ENCODE measurements around the gene F10. TPM values are rescaled to one million over a fixed set of nuclear protein-coding genes. Genes with fewer than 3 reads are reported as not detected.
A peak's percentile ranks its signal among the peaks of the same experiment; 100 is the strongest.
"Not testable (repeated sequence)": the region's sequence is repeated elsewhere in the genome, so short reads cannot be mapped to it uniquely, and the experiment has no call there.

F10 gene
- total RNA-seq, 1 donor from 2014 or later = not detected

DNA sequence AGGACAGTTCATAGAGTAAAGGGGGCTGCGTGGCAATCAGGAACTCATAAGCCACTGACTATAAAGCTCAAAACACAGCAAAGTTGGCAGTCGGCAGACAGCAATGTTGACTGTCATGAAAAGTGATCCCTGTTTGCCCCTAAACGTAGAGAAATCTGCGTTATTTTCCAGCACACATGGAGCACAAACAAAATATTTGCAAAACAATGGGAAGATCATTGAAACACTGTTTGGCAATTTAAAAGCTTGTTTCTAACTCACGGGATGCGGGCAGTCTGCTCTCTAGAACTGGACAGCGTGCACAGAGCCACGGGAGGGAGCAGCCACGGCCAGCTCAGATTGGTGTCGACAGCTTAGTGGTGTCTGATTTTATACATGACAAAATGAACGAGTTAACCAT is 23.5 kb upstream of the F10 start:
- no peaks in the 10 kb centered on the region for H3K9me3 Mint-ChIP-seq
- H3K27me3 Mint-ChIP-seq (ENCODE audit: insufficient read depth) = peaks cover 6% of the 10 kb centered on the region
- no peaks in the 10 kb centered on the region for H3K36me3 Mint-ChIP-seq (ENCODE audit: low read depth)
- intact Hi-C loops (cut with micrococcal nuclease) = no loop called here
- H3K27ac Mint-ChIP-seq = no peak overlapping the region
- no peak overlapping the region for H3K4me3 Mint-ChIP-seq
- no peaks in the 10 kb centered on the region for H3K4me1 Mint-ChIP-seq (ENCODE audit: low read depth)
- no peak for DNase-seq (ENCODE audit: low spot score)

GRCh38 chr13:113102302-113102701 is 20.3 kb upstream of the F10 start:
- DNase-seq (ENCODE audit: low spot score); H3K27ac Mint-ChIP-seq; intact Hi-C loops (cut with micrococcal nuclease); H3K27me3 Mint-ChIP-seq (ENCODE audit: insufficient read depth); H3K9me3 Mint-ChIP-seq; H3K4me3 Mint-ChIP-seq; H3K4me1 Mint-ChIP-seq (ENCODE audit: low read depth); H3K36me3 Mint-ChIP-seq (ENCODE audit: low read depth): not testable (repeated sequence)

DNA sequence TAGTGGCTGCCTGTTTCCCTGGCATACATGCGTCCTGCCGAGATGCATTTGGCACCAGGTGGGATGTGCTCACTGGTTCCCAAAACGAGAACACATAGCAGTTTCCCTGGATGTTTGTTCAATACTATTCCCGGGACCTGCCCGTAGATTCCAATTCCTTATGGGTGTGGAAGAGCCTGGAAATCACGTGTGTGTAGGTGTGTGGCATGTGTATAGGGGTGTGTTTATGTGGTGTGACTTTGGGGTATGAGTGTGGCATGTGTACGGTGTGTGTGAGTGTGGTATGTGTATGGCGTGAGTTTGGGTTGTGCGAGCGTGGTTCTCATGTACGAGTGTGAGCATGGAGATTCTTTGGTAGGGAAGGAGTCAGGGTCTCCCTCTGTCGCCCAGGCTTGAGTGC is 19.9 kb upstream of the F10 start:
- no peaks in the 10 kb centered on the region for H3K9me3 Mint-ChIP-seq
- H3K27ac Mint-ChIP-seq = no peak overlapping the region
- H3K4me1 Mint-ChIP-seq (ENCODE audit: low read depth) = no peaks in the 10 kb centered on the region
- peaks cover 5% of the 10 kb centered on the region for H3K27me3 Mint-ChIP-seq (ENCODE audit: insufficient read depth)
- intact Hi-C loops (cut with micrococcal nuclease) = no loop called here
- no peaks in the 10 kb centered on the region for H3K36me3 Mint-ChIP-seq (ENCODE audit: low read depth)
- no peak overlapping the region for H3K4me3 Mint-ChIP-seq
- no peak for DNase-seq (ENCODE audit: low spot score)

GRCh38 chr13:113103646-113104045 is 19.0 kb upstream of the F10 start:
- H3K36me3 Mint-ChIP-seq (ENCODE audit: low read depth) = no peaks in the 10 kb centered on the region
- no peaks in the 10 kb centered on the region for H3K4me1 Mint-ChIP-seq (ENCODE audit: low read depth)
- H3K9me3 Mint-ChIP-seq = no peaks in the 10 kb centered on the region
- H3K27me3 Mint-ChIP-seq (ENCODE audit: insufficient read depth) = peaks cover 5% of the 10 kb centered on the region
- intact Hi-C loops (cut with micrococcal nuclease) = no loop called here
- H3K4me3 Mint-ChIP-seq = no peak overlapping the region
- H3K27ac Mint-ChIP-seq = no peak overlapping the region
- DNase-seq (ENCODE audit: low spot score) = no peak

DNA sequence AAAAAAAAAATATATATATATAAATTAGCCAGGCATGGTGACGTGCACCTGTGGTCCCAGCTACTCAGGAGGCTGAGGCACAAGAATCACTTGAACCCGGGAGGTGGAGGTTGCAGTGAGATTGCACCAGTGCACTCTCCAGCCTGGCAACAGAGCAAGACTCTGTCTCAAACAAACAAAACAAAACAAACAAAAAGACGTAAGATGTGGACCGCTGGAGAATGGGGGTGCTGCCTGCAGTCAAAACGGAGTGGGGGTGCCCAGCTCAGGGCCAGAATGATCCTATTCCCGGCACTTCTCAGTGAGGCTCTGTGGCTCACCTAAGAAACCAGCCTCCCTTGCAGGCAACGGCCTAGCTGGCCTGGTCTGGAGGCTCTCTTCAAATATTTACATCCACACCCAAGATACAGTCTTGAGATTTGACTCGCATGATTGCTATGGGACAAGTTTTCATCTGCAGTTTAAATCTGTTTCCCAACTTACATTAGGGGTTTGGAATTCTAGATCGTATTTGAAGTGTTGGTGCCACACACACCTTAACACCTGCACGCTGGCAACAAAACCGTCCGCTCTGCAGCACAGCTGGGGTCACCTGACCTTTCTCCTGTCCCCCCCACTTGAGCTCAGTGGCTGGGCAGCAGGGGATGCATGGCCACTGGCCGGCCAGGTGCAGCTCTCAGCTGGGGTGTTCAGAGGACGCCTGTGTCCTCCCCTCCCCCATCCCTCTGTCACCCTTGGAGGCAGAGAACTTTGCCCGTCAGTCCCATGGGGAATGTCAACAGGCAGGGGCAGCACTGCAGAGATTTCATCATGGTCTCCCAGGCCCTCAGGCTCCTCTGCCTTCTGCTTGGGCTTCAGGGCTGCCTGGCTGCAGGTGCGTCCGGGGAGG is 17.3 kb upstream of the F10 start, which contains the start of gene F7:
Gene F7 (plus strand): TSS at position 760 of the 889 bp plus-strand sequence. CDS start 51 bp downstream, at position 811.
- no peak within 1 kb of the TSS for H3K27ac Mint-ChIP-seq
- H3K36me3 Mint-ChIP-seq (ENCODE audit: low read depth) = no peaks in the 10 kb centered on the region
- peaks cover 1% of the 10 kb centered on the region for H3K27me3 Mint-ChIP-seq (ENCODE audit: insufficient read depth)
- intact Hi-C loops (cut with micrococcal nuclease) = no loop called here
- H3K4me1 Mint-ChIP-seq (ENCODE audit: low read depth) = no peaks in the 10 kb centered on the region
- H3K9me3 Mint-ChIP-seq = no peaks in the 10 kb centered on the region
- no peak within 1 kb of the TSS for H3K4me3 Mint-ChIP-seq
- no peak for DNase-seq (ENCODE audit: low spot score)

GRCh38 chr13:113105921-113106452 is 16.6 kb upstream of the F10 start:
- H3K27ac Mint-ChIP-seq = no peak overlapping the region
- intact Hi-C loops (cut with micrococcal nuclease) = no loop called here
- no peaks in the 10 kb centered on the region for H3K27me3 Mint-ChIP-seq (ENCODE audit: insufficient read depth)
- H3K36me3 Mint-ChIP-seq (ENCODE audit: low read depth) = no peaks in the 10 kb centered on the region
- H3K9me3 Mint-ChIP-seq = no peaks in the 10 kb centered on the region
- DNase-seq (ENCODE audit: low spot score) = no peak
- H3K4me1 Mint-ChIP-seq (ENCODE audit: low read depth) = no peaks in the 10 kb centered on the region
- H3K4me3 Mint-ChIP-seq = no peak overlapping the region

GRCh38 chr13:113106711-113107351 is 15.8 kb upstream of the F10 start:
- H3K9me3 Mint-ChIP-seq = no peaks in the 10 kb centered on the region
- H3K4me3 Mint-ChIP-seq = no peak overlapping the region
- H3K36me3 Mint-ChIP-seq (ENCODE audit: low read depth) = no peaks in the 10 kb centered on the region
- H3K27me3 Mint-ChIP-seq (ENCODE audit: insufficient read depth) = no peaks in the 10 kb centered on the region
- H3K27ac Mint-ChIP-seq = peak overlapping the region; percentile 34
- H3K4me1 Mint-ChIP-seq (ENCODE audit: low read depth) = no peaks in the 10 kb centered on the region
- DNase-seq (ENCODE audit: low spot score) = no peak
- intact Hi-C loops (cut with micrococcal nuclease) = no loop called here

DNA sequence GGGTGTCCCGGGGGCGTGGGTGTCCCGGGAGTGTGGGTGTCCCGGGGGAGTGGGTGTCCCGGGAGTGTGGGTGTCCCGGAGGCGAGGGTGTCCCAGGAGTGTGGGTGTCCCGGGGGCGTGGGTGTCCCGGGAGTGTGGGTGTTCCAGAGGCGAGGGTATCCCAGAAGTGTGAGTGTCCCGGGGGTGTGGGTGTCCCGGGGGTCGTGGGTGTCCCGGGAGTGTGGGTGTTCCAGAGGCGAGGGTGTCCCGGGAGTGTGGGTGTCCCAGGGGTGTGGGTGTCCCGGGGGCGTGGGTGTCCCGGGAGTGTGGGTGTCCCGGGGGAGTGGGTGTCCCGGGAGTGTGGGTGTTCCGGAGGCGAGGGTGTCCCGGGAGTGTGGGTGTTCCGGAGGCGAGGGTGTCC is 14.1 kb upstream of the F10 start:
- H3K4me3 Mint-ChIP-seq; H3K27me3 Mint-ChIP-seq (ENCODE audit: insufficient read depth); H3K36me3 Mint-ChIP-seq (ENCODE audit: low read depth); H3K27ac Mint-ChIP-seq; H3K9me3 Mint-ChIP-seq; H3K4me1 Mint-ChIP-seq (ENCODE audit: low read depth); DNase-seq (ENCODE audit: low spot score); intact Hi-C loops (cut with micrococcal nuclease): not testable (repeated sequence)

- no peak for DNase-seq (ENCODE audit: low spot score)
- Mint-ChIP-seq H3K27ac (peak overlapping the region; percentile 52), H3K27me3 (ENCODE audit: insufficient read depth) (peaks cover 6% of the 10 kb centered on the region), H3K4me1 (ENCODE audit: low read depth) (no peaks in the 10 kb centered on the region), H3K9me3 (no peaks in the 10 kb centered on the region), H3K36me3 (ENCODE audit: low read depth) (no peaks in the 10 kb centered on the region), H3K4me3 (peak overlapping the region; percentile 33)
- intact Hi-C loops (cut with micrococcal nuclease) = loop anchor here (10.0 kb wide), 1 partner anchor 165 kb away; no protein-coding TSS in a partner anchor
Observed at GRCh38 chr13:113109151-113110047, 13.2 kb upstream of the F10 start.

DNA sequence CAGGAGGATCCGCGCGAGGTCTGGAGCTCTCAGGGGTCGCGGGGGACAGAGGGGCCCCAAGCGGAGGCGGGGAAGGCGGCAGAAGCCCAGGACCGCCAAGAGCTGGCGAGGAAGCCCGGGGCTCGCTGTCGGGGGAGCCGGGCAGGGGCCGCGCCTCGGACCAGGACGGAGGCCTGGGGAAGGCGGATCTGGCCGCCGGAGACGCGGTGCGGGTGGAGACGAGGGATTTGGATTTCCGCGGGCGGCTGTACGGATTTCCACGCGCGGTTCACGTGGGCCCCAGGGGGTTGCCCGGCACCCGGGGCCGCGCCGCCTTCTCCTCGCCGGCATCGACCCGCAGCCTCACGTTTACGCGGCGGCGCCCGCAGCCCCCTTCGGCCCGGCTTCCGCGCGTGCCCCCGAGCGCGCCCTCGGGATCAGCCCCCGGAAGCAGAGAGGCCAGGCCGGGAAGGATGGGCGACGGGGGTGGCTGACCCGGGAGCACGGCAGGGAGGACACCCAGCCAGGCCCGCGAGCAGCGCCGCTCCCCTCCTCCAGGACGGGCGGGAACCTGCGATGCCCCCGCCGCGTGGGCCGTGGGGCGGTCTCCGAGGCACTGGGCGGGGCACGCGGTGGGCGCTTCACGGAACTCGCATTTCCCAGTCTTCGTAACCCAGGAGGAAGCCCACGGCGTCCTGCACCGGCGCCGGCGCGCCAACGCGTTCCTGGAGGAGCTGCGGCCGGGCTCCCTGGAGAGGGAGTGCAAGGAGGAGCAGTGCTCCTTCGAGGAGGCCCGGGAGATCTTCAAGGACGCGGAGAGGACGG is 12.3 kb upstream of the F10 start:
- Mint-ChIP-seq H3K27me3 (ENCODE audit: insufficient read depth) (peaks cover 6% of the 10 kb centered on the region), H3K36me3 (ENCODE audit: low read depth) (no peaks in the 10 kb centered on the region)
- no peak for DNase-seq (ENCODE audit: low spot score)

DNA sequence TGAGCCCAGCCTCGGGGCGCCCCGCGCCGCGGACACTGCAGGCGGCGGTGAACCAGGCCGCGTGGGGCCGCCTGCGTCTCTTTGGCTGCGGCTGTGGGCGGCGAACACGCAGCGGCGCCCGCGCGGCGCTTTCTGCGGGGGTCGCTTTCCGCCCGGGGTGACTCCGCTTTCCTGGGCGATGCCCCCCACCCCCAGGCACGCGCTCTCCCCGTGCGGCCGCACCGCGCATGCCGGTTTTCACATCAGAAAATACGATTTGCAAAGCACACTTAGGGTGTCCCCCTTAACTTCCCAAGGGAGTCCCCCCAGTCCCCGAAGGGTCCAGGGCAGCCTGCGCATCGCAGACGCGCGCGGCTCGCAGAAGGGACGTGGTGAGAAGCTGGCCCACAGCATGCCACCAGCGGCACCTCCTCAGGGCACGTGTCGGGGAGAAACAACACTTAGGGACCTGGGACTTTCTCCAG is 11.7 kb upstream of the F10 start:
- no peaks in the 10 kb centered on the region for H3K9me3 Mint-ChIP-seq
- no peak overlapping the region for H3K4me3 Mint-ChIP-seq
- peaks cover 6% of the 10 kb centered on the region for H3K27me3 Mint-ChIP-seq (ENCODE audit: insufficient read depth)
- H3K27ac Mint-ChIP-seq = no peak overlapping the region
- no peak for DNase-seq (ENCODE audit: low spot score)
- H3K4me1 Mint-ChIP-seq (ENCODE audit: low read depth) = no peaks in the 10 kb centered on the region
- no peaks in the 10 kb centered on the region for H3K36me3 Mint-ChIP-seq (ENCODE audit: low read depth)
- intact Hi-C loops (cut with micrococcal nuclease) = loop anchor here (10.0 kb wide), 1 partner anchor 166 kb away; no protein-coding TSS in a partner anchor

More for the DNA sequence above, 12.3 kb upstream of the F10 start:
- no peak overlapping the region for H3K27ac Mint-ChIP-seq
- no peak overlapping the region for H3K4me3 Mint-ChIP-seq
- H3K9me3 Mint-ChIP-seq = no peaks in the 10 kb centered on the region
- intact Hi-C loops (cut with micrococcal nuclease) = loop anchor here (10.0 kb wide), 1 partner anchor 165 kb away; no protein-coding TSS in a partner anchor
- H3K4me1 Mint-ChIP-seq (ENCODE audit: low read depth) = no peaks in the 10 kb centered on the region

GRCh38 chr13:113111821-113112220 is 10.8 kb upstream of the F10 start:
- not testable (repeated sequence) for H3K4me1 Mint-ChIP-seq (ENCODE audit: low read depth); H3K4me3 Mint-ChIP-seq; H3K27me3 Mint-ChIP-seq (ENCODE audit: insufficient read depth); DNase-seq (ENCODE audit: low spot score); H3K9me3 Mint-ChIP-seq; H3K36me3 Mint-ChIP-seq (ENCODE audit: low read depth); H3K27ac Mint-ChIP-seq
- intact Hi-C loops (cut with micrococcal nuclease) = loop anchor here (10.0 kb wide), 1 partner anchor 167 kb away; no protein-coding TSS in a partner anchor
